Upper lobe of right lung (tissue), 1 donor: ENCODE data around the gene GPC3. TPM values are rescaled to one million over a fixed set of nuclear protein-coding genes. Genes with fewer than 3 reads are reported as not detected.
A peak's percentile ranks its signal among the peaks of the same experiment; 100 is the strongest.

Source experiments
- ATAC-seq: fragments of 200-7000 bp; cut with Tn5 transposase; one replicate; pipeline ENCODE4 v1.9.1; 2020; ENCODE audit warnings: mild to moderate bottlenecking, moderate library complexity
- DNase-seq: peaks from one replicate; pipeline ENCODE4 v3.0.0-alpha.2; 2020
- H3K27ac ChIP-seq: fragments of 200-600 bp; one replicate; pipeline ENCODE4 v1.8.0; 2022
- H3K27me3 ChIP-seq: fragments of 200-600 bp; one replicate; pipeline ENCODE4 v1.8.0; 2022; ENCODE audit warnings: mild to moderate bottlenecking
- H3K36me3 ChIP-seq: fragments of 200-600 bp; one replicate; pipeline ENCODE4 v1.8.0; 2022
- H3K4me1 ChIP-seq: fragments of 200-600 bp; one replicate; pipeline ENCODE4 v1.8.0; 2022
- H3K4me3 ChIP-seq: fragments of 200-600 bp; one replicate; pipeline ENCODE4 v1.8.0; 2022; ENCODE audit warnings: mild to moderate bottlenecking
- H3K9me3 ChIP-seq: fragments of 200-600 bp; one replicate; pipeline ENCODE4 v1.8.0; 2022
- CTCF ChIP-seq: fragments of 200-600 bp; IDR thresholded peaks from one replicate; pipeline ENCODE4 v1.8.0; 2022; ENCODE audit warnings: antibody characterized with exemption
- intact Hi-C: fragments of 100-400 bp; cut with DNase I; formaldehyde crosslinking; loops from one replicate; pipeline ENCODE4 v1.11.0; 2022
- total RNA-seq: library from RNA; stranded (reverse); fragmentation: NEBNext Ultra II Directional; extraction: Animal tissue kit (Norgen Biotek cat#: 25700); gene quantifications from one replicate; pipeline ENCODE4 v1.2.1, GENCODE V29; 2021
- donor health status: DM: no; HTN: yes; CAD: no; lungs with severe emphysema.

GPC3 gene
- total RNA-seq, 1 donor from 2014 or later = 67.7 TPM

DNA sequence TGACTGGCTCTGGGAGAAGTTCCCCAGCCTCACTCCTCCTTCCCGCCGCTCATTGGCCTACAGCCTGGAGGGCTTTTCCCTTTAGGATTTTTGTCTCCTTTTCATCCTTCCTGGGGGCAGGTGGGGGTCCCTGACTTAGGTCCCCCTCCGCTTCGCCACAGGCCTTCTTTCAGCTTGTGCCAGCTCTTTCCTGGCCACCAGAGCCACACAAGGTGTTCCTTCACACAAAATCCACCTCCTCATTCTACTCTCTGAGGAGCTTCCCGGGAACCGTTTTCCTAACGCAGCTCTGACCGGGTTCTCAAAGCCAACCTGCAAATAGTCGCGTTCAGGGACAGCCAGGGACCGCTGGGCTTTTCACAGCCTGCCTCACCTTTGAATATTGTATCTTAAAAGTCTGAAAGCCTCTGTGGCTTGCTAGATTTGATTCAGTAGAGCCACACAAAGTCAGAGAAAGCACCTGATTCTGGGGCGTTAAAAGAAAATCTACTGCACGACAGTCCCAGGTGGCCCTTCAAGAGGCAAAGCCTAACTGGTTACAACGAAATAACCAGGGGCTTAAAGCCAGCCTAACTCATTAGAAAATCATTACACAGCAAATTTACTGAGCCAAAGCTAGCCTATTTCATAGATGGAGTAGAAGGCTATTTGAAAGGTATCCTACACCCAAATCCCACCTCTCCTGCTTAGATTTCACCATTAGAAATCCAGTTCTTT lies 731 bp upstream of the GPC3 start:
- no peak overlapping the region for H3K27ac ChIP-seq
- H3K36me3 ChIP-seq = no peaks in the 10 kb centered on the region
- peak overlapping the region; percentile 25 for H3K4me3 ChIP-seq
- DNase-seq (no peak), ATAC-seq (no peak)
- no peaks in the 10 kb centered on the region for H3K9me3 ChIP-seq
- intact Hi-C loops = no loop called here
- TF ChIP-seq CTCF = no peak
- H3K27me3 ChIP-seq = no peaks in the 10 kb centered on the region
- H3K4me1 ChIP-seq = no peaks in the 10 kb centered on the region

DNA sequence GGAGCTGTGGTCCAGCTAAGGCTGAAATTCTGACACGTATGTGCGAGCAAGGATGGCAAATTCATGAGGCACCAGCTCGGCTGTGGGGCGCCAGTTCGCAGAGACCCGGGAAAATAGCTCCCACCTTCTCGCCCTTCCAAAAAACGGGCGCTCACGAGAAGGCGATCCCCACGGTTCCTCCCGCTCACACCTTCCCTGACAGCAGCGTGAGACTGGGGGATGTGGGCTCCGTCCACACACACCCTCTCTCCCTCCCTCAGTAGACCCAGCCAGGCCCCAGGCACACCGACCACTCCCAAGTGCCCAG lies 584 bp downstream of the GPC3 start:
- Histone ChIP-seq H3K4me3 (peak overlapping the region; percentile 34), H3K4me1 (no peaks in the 10 kb centered on the region), H3K27me3 (no peaks in the 10 kb centered on the region), H3K36me3 (no peaks in the 10 kb centered on the region), H3K9me3 (no peaks in the 10 kb centered on the region), H3K27ac (no peak overlapping the region)
- TF ChIP-seq CTCF = no peak
- intact Hi-C loops = no loop called here
- ATAC-seq = peak; percentile 37
- no peak for DNase-seq

DNA sequence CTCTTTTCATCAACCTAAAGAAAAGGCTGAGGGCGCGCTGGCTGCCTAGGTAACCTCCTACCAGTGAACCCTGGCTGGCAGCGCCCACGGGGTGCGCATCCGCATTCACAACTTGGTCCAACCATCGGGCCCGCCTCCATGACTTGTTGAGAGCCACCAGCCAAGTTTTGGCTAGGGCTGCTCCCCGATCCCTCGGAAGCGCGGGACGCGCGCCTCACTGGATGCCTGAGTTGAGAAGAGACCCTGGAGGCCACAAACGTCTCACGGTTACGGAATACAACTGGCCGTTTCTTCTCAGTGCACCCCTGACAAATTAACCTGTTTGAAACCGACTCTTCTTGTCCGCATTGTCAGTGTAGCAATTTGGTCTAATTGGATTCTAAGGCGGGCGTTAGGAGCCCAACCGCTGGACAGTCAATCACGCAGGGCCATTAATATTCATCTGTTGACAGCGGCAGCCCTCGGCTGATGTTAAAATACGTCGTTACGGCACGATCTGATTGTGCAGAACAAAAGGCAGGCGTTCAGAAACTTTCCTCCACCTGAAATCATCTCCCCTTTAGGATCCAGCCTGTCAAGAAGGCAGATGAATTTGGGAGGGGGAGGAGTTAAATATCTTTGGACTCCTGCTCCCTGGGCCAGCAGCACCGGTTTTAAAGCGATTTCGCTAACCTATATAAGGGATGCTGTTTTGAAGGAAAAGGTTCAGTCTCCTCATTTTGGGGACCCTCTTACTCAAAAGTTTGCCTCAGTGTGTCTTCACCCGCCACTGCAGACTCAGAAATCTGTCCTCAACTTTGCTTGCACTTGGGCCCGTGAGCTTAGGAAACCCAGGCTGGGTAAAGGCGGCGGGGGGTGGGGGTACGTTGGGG lies 1.2 kb downstream of the GPC3 start:
- H3K4me3 ChIP-seq = peak overlapping the region; percentile 34
- TF ChIP-seq CTCF = no peak
- H3K36me3 ChIP-seq = no peaks in the 10 kb centered on the region
- no peaks in the 10 kb centered on the region for H3K4me1 ChIP-seq
- no peak for ATAC-seq
- H3K9me3 ChIP-seq = no peaks in the 10 kb centered on the region
- no peak for DNase-seq
- H3K27ac ChIP-seq = no peak overlapping the region
- H3K27me3 ChIP-seq = no peaks in the 10 kb centered on the region
- intact Hi-C loops = no loop called here

GRCh38 chrX:133983256-133983973 lies 2.0 kb downstream of the GPC3 start:
- ATAC-seq (no peak), DNase-seq (no peak)
- H3K27me3 ChIP-seq = no peaks in the 10 kb centered on the region
- H3K4me3 ChIP-seq = no peak overlapping the region
- intact Hi-C loops = no loop called here
- H3K9me3 ChIP-seq = no peaks in the 10 kb centered on the region
- TF ChIP-seq CTCF = no peak
- H3K36me3 ChIP-seq = no peaks in the 10 kb centered on the region
- no peak overlapping the region for H3K27ac ChIP-seq
- H3K4me1 ChIP-seq = no peaks in the 10 kb centered on the region

GRCh38 chrX:133981924-133982323 lies 3.5 kb downstream of the GPC3 start:
- intact Hi-C loops = no loop called here
- H3K27ac ChIP-seq = no peak overlapping the region
- ATAC-seq = no peak
- TF ChIP-seq CTCF = no peak
- no peaks in the 10 kb centered on the region for H3K9me3 ChIP-seq
- no peaks in the 10 kb centered on the region for H3K36me3 ChIP-seq
- no peak overlapping the region for H3K4me3 ChIP-seq
- DNase-seq = no peak
- H3K4me1 ChIP-seq = no peaks in the 10 kb centered on the region
- no peaks in the 10 kb centered on the region for H3K27me3 ChIP-seq
